ENCODE results near the gene NCOR1.
"Not testable (repeated sequence)": the region's sequence is repeated elsewhere in the genome, so short reads cannot be mapped to it uniquely, and the experiment has no call there.

The NCOR1 gene

DNA sequence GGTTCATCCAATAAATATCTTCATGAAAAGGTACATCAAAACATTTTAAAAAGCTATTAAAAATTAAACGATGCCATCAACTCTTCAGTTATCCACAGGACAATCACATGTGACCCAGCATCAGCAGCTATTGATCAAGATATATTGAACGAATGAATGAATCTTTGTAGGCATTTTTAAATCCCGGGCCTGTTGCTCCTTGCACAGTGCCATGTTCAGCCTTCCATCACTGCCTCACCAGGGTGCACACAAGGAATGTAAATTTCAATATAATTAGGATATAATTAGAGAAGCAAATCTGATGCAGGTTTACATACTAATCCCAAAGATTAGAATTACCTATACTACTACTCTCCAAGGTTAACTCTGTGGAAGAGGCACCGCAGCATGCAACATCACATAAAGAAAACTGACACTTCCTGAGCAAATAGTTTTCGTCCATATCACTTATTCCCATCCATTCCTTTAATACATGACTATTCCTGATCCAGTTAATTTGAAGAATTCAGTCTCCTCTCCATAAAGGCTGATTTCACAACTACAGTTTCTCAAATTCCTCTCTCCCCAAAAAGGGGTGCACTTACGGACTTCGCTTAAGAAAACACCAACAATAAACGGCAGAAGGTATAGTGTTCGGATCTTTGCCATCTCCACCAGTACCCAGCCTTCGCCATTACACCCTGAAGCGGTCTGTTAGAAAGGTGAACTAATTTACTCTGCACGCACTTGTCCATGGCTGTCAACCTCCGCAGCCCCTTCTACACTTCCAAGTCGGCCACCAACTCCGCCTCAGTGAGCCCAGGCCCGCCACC, 938 bp downstream of the NCOR1 start:
- no peak for FAIRE-seq

DNA sequence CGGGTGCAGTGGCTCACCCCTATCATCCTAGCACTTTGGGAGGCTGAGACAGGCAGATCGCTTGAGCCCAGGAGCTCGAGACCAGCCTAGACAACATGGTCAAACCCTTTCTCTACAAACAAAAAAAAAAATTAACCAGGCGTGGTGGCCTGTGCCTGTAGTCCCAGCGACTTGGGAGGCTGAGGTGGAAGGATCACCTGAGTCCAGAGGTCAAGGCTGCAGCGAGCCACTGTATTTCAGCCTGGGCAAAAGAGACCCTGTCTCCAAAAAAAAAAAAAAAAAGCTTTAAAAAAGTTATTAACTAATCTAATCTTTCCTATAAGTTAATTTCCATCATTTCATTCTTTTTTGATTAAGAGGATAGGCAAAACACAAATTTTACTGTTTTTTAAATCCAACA, 2.5 kb downstream of the NCOR1 start:
- FAIRE-seq: no peak

DNA sequence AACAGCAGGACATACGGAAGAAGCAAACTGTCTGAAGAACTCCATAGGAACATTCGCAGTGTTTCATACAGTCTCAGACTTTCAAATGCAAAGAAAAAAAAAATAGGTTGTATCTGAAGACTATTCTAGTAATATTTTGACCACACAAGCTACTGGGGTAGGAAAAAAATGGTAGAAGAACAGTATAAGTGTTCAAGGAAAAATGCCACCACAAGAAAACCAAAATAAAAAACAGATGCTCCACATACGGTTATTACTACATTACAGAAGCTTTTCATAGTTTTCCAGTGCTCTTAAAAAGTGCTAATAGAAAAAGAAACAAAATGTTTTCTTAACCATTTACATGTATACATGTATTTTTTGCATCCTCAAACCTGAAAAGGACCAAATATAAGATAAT, 3.7 kb downstream of the NCOR1 start:
- no peak for FAIRE-seq

DNA sequence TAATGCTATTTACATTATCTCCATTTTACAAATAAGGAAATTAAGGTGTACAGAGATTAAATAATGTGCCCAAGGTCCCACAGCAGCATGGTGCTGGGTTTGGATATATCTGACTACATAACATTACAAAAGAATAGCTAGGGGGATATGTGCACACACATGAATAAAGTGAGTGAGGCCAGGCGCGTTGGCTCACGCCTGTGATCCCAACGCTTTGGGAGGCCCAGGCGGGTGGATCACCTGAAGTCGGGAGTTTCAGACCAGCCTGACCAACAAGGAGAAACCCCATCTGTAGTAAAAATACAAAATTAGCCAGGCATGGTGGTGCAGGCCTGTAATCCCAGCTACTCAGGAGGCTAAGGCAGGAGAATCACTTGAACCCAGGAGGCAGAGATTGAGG, 10.6 kb downstream of the NCOR1 start:
- FAIRE-seq: not testable (repeated sequence)

- FAIRE-seq: not testable (repeated sequence)
Observed at GRCh38 chr17:16202554-16203500, 12.5 kb downstream of the NCOR1 start.

- not testable (repeated sequence) for FAIRE-seq
Observed at GRCh38 chr17:16201693-16202131, 13.6 kb downstream of the NCOR1 start.

DNA sequence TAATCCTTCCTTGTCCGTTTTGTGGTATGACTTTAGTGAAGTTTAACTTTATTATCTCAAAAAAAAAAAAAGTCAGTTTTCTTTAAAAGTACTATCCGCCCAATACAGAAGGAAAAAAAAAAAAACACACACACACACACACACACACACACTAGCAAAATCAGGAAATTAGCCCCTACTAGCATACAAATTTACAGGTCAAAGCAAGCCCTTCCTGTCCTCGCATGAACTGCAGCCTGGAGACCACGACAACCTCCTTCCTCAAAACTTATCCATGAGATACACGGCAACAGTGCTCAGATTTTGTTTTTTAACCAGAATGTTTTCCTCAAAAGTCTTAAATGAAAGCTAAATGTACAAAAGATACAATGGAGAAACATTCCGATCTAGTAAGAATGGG, 16.2 kb downstream of the NCOR1 start:
- no peak for FAIRE-seq

DNA sequence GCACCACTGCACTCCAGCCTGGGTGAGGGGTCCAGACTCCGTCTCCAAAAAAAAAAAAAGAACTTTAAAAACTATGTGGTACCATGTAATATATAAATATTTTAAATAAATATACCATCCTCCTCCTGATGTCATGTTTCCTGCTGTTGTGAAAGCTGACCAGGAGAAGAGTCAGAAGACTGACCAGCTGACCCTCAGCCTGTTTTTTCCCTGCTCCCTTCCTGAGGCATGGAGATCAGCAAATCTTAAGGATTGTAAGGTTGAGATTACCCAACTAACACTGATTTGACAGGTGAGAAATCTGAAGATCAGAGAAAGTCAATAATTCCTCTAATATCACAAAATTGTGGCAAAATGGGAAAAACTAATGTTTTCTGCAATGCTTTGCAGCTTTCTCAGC, 18.1 kb downstream of the NCOR1 start:
- FAIRE-seq: no peak

DNA sequence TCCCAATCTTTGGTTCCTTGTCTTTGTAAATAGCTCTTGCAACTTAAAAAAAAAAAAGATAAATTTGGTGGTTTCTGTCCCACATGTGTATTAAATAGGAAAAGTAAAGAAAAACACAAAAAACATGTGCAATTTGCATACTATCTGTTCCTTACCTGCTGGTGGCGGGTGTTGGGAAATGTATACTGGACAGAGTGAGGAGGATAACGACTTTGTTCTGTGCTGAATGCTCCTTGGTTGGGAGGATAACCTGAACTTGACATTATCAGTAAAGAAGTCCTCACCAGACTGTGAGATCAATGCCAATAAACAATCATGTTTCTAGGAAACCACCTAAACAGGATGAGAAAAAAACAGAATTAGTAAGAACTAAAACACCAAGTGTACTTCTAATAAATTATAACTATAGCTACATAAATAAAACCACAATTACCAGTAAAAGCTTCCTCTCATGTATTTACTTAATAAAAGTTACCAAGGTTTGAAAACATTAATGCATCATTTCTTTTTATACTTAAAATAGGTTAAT, 21.0 kb downstream of the NCOR1 start:
- not testable (repeated sequence) for FAIRE-seq

DNA sequence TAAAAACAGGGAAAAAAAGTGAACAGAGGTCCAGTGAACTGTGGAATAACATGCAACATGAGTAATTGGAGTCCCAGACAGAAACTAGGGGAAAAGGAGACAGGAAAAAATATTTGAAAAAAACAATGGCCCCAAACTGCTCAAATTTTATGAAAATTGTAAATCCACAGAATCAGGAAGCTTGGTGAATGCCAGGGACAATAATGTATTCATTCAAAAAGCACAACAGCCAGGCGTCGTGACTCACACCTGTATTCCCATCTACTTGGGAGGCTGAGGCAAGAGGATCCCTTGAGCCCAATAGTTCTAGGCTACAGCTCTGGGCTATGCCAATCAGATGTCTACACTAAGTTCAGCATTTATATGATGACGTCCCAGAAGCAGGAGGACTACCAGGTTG, 23.7 kb downstream of the NCOR1 start:
- FAIRE-seq: no peak

GRCh38 chr17:16190703-16191360, 24.5 kb downstream of the NCOR1 start:
- FAIRE-seq: no peak

- FAIRE-seq: no peak
Observed at GRCh38 chr17:16189791-16190348, 25.5 kb downstream of the NCOR1 start.

DNA sequence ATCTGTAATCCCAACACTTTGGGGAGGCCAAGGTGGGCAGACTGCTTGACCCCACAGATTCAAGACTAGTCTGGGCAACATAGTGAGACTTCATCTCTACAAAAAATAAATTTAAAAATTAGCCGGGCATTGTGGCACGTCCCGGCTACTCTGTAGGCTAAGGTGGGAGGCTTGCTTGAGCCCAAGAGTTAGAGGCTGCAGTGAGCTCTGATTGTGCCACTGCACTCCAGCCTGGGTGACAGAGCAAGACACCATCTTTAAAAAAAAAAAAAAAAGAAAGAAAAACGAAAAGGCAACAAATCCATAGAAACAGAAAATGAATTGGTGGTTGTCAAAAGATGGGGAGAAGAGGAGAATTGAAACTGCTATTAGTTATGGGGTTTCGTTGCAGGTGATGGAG, 27.7 kb downstream of the NCOR1 start:
- FAIRE-seq: no peak

- no peak for FAIRE-seq
Observed at GRCh38 chr17:16181581-16181980, 33.8 kb downstream of the NCOR1 start.

DNA sequence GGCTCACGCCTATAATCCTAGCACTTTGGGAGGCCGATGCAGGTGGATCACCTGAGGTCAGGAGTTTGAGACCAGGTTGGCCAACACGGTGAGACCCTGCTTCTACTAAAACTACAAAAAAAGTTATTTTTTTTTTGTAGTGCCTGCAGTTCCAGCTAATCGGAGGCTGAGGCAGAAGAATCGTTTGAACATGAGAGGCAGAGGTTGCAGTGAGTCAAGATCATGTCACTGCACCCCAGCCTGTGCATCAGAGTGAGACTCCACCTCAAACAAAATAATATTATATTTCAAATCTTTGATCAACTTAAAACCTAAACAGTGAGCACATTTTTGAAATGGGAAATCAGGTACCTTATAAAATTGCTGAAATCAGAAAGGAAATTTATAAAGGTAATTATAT, 36.5 kb downstream of the NCOR1 start:
- FAIRE-seq: no peak

DNA sequence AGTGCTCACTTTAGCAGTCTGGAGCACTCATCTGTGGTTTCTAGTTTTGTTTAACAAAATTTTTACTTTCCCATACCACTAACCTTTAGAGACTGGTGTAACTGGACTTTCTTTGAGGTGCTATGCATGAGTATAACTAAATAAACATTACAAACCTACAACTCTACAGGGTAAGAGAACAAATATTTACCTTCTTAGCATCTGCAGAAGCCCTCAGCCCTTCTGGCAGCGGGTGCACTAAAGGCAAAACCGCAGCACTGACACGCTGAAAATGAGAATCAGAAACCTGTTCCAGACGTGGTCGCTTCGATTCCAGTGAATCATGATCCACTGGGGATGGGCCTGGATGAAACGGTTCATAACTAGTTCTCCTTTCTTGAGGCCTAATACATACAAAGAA, 43.7 kb downstream of the NCOR1 start:
- FAIRE-seq: no peak

DNA sequence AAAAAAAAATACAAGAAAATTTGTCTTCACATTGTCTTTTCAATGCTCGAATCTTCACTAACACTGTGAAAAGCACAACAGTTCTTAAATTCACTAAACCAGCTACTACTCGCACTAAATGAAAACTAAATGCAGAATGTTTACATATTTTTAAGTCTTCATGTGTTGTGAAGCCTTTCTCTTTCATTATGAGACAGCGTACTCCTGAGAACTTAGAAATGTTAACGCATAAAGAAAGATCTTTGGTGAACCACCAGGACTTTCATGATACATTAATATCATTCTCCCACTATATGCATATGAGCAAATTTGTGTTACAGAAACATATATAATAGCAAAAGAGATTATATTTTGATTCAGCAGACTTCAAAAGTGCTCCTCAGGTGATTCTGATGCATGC, 48.6 kb downstream of the NCOR1 start:
- FAIRE-seq: not testable (repeated sequence)

DNA sequence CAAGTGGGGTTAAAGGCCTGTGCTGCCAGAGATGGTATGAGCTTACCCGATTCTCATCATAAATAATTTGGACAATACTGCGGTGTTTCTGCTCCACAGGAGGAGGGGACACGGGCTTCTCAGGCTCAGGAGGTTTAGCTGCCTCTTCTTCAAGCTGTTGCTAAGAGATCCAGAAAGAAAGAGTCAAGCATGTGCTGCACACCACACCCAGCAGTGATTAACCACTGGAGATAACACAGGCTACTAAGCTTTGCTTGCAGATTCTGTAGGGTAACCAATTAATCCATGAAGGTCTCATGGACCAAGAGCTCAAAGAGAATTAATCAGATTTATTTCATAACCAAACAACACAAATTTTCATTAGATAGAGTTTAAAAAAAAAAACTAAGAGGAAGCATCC, 56.6 kb downstream of the NCOR1 start:
- no peak for FAIRE-seq

DNA sequence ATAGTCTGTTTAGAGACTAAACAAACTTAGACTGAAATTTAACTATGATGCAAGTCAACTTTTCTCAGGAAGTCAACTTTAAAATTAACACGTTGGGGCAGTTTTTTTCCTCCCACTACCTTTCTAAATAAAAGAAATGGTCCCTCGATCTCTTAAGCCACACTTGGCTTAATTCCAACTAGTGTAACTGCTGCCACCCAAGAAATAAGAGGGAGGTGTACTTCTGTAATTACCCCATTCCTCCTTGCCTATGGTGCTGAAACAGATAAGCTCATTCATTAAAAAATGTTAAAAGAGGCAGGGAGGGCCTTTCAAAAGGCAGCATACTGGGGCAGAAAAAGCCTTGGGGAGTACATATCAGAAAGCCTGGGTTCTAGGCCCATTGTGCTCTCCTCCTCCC, 59.8 kb downstream of the NCOR1 start:
- FAIRE-seq: no peak

DNA sequence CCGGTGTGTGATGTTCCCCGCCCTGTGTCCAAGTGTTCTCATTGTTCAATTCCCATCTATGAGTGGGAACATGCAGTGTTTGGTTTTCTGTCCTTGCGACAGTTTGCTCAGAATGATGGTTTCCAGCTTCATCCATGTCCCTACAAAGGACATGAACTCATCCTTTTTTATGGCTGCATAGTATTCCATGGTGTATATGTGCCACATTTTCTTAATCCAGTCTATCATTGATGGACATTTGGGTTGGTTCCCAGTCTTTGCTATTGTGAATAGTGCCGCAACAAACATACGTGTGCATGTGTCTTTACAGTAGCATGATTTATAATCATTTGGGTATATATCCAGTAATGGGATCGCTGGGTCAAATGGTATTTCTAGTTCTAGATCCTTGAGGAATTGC, 63.0 kb downstream of the NCOR1 start:
- not testable (repeated sequence) for FAIRE-seq

DNA sequence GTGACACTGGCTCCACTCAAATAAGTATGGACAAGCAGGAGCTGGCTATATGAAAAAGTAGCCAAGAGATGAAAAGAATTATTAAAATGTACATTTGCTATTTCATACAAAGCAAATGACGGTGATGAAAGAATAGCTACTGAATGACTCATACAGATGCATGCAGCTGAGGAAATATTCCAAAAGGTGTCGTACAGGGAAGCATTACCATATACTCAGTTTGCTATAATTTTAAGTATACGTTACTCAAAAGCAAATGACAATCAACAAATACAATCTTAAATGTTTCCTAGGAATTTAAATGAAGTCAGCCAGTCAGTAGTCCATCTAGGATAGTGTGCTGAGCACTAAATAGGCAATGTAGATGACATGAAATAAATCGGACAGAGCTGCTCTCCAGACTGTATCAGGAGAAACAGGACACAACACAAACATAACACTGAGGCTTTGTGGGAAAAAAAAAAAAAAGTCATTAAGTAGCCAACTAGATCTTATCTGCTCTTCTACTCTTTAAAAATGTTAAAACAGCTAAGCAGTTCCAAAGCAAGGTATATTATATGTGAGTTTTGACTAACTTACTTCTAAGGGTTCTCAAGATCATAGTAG, 65.0 kb downstream of the NCOR1 start:
- no peak for FAIRE-seq

DNA sequence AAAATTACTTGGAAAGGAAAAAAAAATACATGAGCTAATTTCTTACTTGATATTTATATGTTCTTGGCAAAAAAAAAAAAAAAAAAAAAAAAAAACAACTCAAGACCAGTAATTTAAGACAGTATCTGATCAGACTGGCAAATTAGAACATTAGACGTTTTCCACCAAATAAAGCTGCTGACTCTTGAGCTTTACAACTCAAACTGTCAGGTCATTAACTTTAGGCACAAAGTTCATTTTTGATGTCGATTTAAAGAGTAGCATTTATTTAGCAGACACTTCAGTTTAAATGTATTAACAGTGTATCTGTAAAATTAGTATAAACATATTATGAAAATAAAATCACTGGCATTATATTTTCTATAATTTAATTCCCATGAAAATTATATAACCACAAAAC, 66.7 kb downstream of the NCOR1 start:
- no peak for FAIRE-seq

Data from colon (tissue), 2 donors.